HepG2 (cell line): ENCODE data around the gene HSF2BP. TPM values are rescaled to one million over a fixed set of nuclear protein-coding genes. Genes with fewer than 3 reads are reported as not detected.

ENCODE experiments used
- ATAC-seq: fragments of 200-7000 bp; cut with Tn5 transposase; 3 replicates; pipeline ENCODE4 v1.9.1; 2020; ENCODE audit warnings: mild to moderate bottlenecking, moderate library complexity
- BruUV-seq: library from RNA; stranded (reverse); fragments of 400-500 nt; replicated peaks from 2 replicates; lab custom pipeline; 2021; lab: Mats Ljungman, UMichigan
- CTCF ChIA-PET: fragments of 300-600 bp; formaldehyde crosslinking; extraction: SDS; loops from one replicate; lab custom pipeline; 2021; ENCODE audit warnings: low total read pairs, inconsistent platforms, low intra/inter-chr PET ratio; lab: Yijun Ruan, JAX
- POLR2A ChIA-PET: fragments of 350-600 bp; sonication (Branson Sonifier 250); formaldehyde crosslinking; loops from one replicate; lab custom pipeline; 2020; ENCODE audit warnings: antibody characterized with exemption, inconsistent platforms; lab: Yijun Ruan, JAX
- DNase-seq: peaks from one replicate; pipeline ENCODE4 v3.0.0-alpha.2; 2015; ENCODE audit warnings: low spot score
- FAIRE-seq: peaks from 3 replicates; lab custom pipeline; 2011; peaks lifted over from hg19 to GRCh38; lab: Jason Lieb, UNC
- H2AFZ ChIP-seq: one replicate; pipeline ENCODE4 v1.6.1; 2011; ENCODE audit warnings: low read length, inconsistent platforms
- H3K27ac ChIP-seq: fragments of 300-600 bp; 3 replicates; pipeline ENCODE4 v1.8.0; 2011; ENCODE audit warnings: mixed run types, mild to moderate bottlenecking, mixed read lengths, low read length, inconsistent platforms; ENCODE audit not compliant: insufficient read depth; ENCODE audit errors: extremely low read length
- H3K27me3 ChIP-seq, 2 experiments: fragments of 200-600 bp in 1 of 2; 2 replicates in 1 of 2; 3 replicates in 1 of 2; pipeline versions ENCODE4 v1.6.0 to v1.8.0; 2011; ENCODE audit warnings: low read length in 2 of 2, mild to moderate bottlenecking in 2 of 2, moderate library complexity in 2 of 2, inconsistent platforms in 1 of 2; ENCODE audit not compliant: insufficient read depth in 2 of 2, control insufficient read depth in 1 of 2
- H3K36me3 ChIP-seq, 2 experiments: fragments of 200-600 bp in 1 of 2; replicated peaks in 1 of 2; 2 replicates in 1 of 2; 3 replicates in 1 of 2; pipeline versions ENCODE4 v1.5.1 to v1.8.0; 2011; ENCODE audit warnings: low read length in 2 of 2, inconsistent platforms in 1 of 2; ENCODE audit not compliant: insufficient read depth in 2 of 2, control insufficient read depth in 1 of 2
- H3K4me1 ChIP-seq: 2 replicates; pipeline ENCODE4 v1.5.1; 2012; ENCODE audit warnings: low read length, inconsistent platforms; ENCODE audit not compliant: insufficient read depth
- H3K4me2 ChIP-seq: 2 replicates; pipeline ENCODE4 v1.6.0; 2011; ENCODE audit warnings: low read depth, low read length, inconsistent platforms
- H3K4me3 ChIP-seq, 3 experiments: fragments of 200-600 bp in 1 of 3; sonication (generic), shearing (Covaris generic) in 1 of 3; replicated peaks in 1 of 3; 2 replicates each; pipeline ENCODE4 v1.5.1; 2011 to 2016; ENCODE audit warnings: low read length in 3 of 3, inconsistent platforms in 2 of 3, low read depth in 2 of 3, mild to moderate bottlenecking in 2 of 3, control low read depth in 1 of 3, mixed read lengths in 1 of 3; ENCODE audit not compliant: insufficient read depth in 1 of 3
- H3K79me2 ChIP-seq: one replicate; pipeline ENCODE4 v1.6.1; 2011; ENCODE audit warnings: low read length, inconsistent platforms; ENCODE audit not compliant: insufficient read depth
- H3K9ac ChIP-seq: 2 replicates; pipeline ENCODE4 v1.6.0; 2011; ENCODE audit warnings: mild to moderate bottlenecking, low read depth, low read length, inconsistent platforms; ENCODE audit not compliant: insufficient read depth
- H3K9me3 ChIP-seq: 2 replicates; pipeline ENCODE4 v1.5.1; 2012; ENCODE audit warnings: mild to moderate bottlenecking, low read length
- H4K20me1 ChIP-seq: 2 replicates; pipeline ENCODE4 v1.6.0; 2011; ENCODE audit warnings: inconsistent platforms, mild to moderate bottlenecking, low read length, moderate library complexity; ENCODE audit not compliant: insufficient read depth
- ARNT ChIP-seq: fragments of 450-650 bp; IDR thresholded peaks from 2 replicates; pipeline ENCODE4 v1.6.1; 2017
- EHMT2 ChIP-seq: fragments of 200-600 bp; sonication (generic); IDR thresholded peaks from 2 replicates; pipeline ENCODE4 v1.7.0; 2017; ENCODE audit warnings: antibody characterized with exemption, low read depth, low read length, borderline replicate concordance
- FOXA1 ChIP-seq, 2 experiments: fragments of 450-650 bp in 1 of 2; sonication (generic) in 1 of 2; formaldehyde crosslinking in 1 of 2; IDR thresholded peaks; 2 replicates each; pipeline versions ENCODE4 v1.4.0 to v1.6.1; 2016 to 2020; ENCODE audit warnings: missing genetic modification reagents in 1 of 2
- HOMEZ ChIP-seq: IDR thresholded peaks from 2 replicates; pipeline ENCODE4 v1.6.1; 2016; ENCODE audit warnings: low read depth
- STAT5B ChIP-seq: sonication (generic); formaldehyde crosslinking; IDR thresholded peaks from 2 replicates; pipeline ENCODE4 v1.4.0; 2020; ENCODE audit warnings: missing genetic modification reagents
- ZFP1 ChIP-seq: IDR thresholded peaks from 2 replicates; pipeline ENCODE4 v1.6.1; 2016
- ZNF564 ChIP-seq: sonication (generic); formaldehyde crosslinking; IDR thresholded peaks from 2 replicates; pipeline ENCODE4 v1.8.1; 2023; ENCODE audit warnings: mild to moderate bottlenecking, missing genetic modification reagents
- WGBS: methylation state at CpG from one replicate; pipeline ENCODE4 v1.1.6; 2017; ENCODE audit warnings: low lambda C conversion rate; 5-methylcytosine and 5-hydroxymethylcytosine counted together
- in situ Hi-C: cut with HindIII; loops from 2 replicates; pipeline ENCODE4 v1.10.0; 2017; ENCODE audit warnings: low pct_unique_long_range_greater_than_20kb; ENCODE audit not compliant: extremely low pct_ligation_motif_present
- intact Hi-C: fragments of 100-400 bp; cut with micrococcal nuclease; formaldehyde crosslinking; loops from one replicate; pipeline ENCODE4 v1.10.0; 2022; ENCODE audit not compliant: unreplicated experiment
- polyA plus RNA-seq, 8 experiments: library from polyadenylated mRNA; depleted of rRNA in 3 of 8; stranded (reverse) in 7 of 8; unstranded in 1 of 8; fragments of >200 nt; fragmentation: Illumina TruSeq in 4 of 8; extraction: Trizol in 4 of 8; gene quantifications; 2 replicates each; pipeline versions ENCODE4 v1.2.1 to v1.2.3, GENCODE V29; 2011 to 2016; ENCODE audit warnings: low read depth in 4 of 8, missing spikeins in 1 of 8, mixed read lengths in 1 of 8; ENCODE audit not compliant: insufficient read depth in 1 of 8
- total RNA-seq, 5 experiments: library from RNA; depleted of rRNA; stranded (reverse); fragments of >200 nt; fragmentation: Illumina TruSeq; extraction: Trizol; gene quantifications; 2 replicates each; pipeline ENCODE4 v1.2.3, GENCODE V29; 2016; ENCODE audit warnings: low read depth in 1 of 5
- TF ChIP-seq, protein P1 (sequence below): sonication (generic); formaldehyde crosslinking; IDR thresholded peaks from 2 replicates; pipeline ENCODE4 v1.4.0; 2020; ENCODE audit warnings: mild to moderate bottlenecking, missing genetic modification reagents

Gene HSF2BP
- total and polyA plus RNA-seq, 2 of the 13 experiments (the other 11 are each of a cell fraction or from before 2014, with no cell fraction given): 0.67 to 2.2 TPM

DNA sequence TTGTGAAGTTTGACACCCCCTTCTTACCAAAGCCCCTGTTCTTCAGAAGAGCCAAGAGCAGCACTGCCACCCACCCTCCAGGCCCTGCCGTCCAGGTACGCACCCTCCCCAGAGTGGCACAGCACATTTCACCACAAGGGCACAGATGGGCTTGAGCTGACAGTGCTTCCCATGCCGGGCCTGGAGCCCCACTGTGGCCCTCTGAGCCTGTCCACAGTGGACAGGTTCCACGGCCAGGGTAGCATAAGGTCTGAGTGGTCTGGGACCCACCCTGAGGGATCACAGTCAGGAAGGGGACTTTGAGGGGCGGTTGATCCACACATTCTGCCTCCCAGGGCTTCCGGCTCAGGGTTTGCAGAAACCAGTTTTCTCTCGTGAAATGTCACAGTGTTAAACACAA lies 31.1 kb upstream of the HSF2BP start:
- ChIA-PET POLR2A (no interaction called here), CTCF (no interaction called here)
- no peaks in the 10 kb centered on the region for H3K4me1 ChIP-seq
- ATAC-seq: no peak
- H3K4me2 ChIP-seq: no peak overlapping the region
- WGBS: 100% methylated on average over 2 of the region's 7 CpGs
- in situ Hi-C loops: no loop called here
- H3K9me3 ChIP-seq: no peaks in the 10 kb centered on the region
- no peak overlapping the region for H2AFZ ChIP-seq
- TF ChIP-seq ARNT (no peak), ZNF564 (CRISPR knock-in tag) (no peak), STAT5B (CRISPR knock-in tag) (no peak), FOXA1 (IDR thresholded peaks at IDR 0.05) (no peak), FOXA1 (CRISPR knock-in tag; IDR thresholded peaks at IDR 0.05) (no peak), EHMT2 (no peak), HOMEZ (CRISPR knock-in tag) (no peak), ZFP1 (CRISPR knock-in tag) (no peak)
- TF ChIP-seq, protein P1, sequence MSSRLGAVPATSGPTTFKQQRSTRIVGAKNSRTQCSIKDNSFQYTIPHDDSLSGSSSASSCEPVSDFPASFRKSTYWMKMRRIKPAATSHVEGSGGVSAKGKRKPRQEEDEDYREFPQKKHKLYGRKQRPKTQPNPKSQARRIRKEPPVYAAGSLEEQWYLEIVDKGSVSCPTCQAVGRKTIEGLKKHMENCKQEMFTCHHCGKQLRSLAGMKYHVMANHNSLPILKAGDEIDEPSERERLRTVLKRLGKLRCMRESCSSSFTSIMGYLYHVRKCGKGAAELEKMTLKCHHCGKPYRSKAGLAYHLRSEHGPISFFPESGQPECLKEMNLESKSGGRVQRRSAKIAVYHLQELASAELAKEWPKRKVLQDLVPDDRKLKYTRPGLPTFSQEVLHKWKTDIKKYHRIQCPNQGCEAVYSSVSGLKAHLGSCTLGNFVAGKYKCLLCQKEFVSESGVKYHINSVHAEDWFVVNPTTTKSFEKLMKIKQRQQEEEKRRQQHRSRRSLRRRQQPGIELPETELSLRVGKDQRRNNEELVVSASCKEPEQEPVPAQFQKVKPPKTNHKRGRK: no peak
- H3K79me2 ChIP-seq: no peaks in the 10 kb centered on the region
- H3K9ac ChIP-seq: no peak overlapping the region
- H4K20me1 ChIP-seq: no peaks in the 10 kb centered on the region
- H3K4me3 ChIP-seq: no peak overlapping the region
- H3K27ac ChIP-seq: no peak overlapping the region
- H3K36me3 ChIP-seq: peaks cover 48 to 90% of the 10 kb centered on the region in 2 experiments
- intact Hi-C loops: no loop called here
- no peak for DNase-seq
- no peaks in the 10 kb centered on the region for H3K27me3 ChIP-seq
- BruUV-seq: no TSS peak
- no peak for FAIRE-seq
